NCI-H748 treated with DMSO at 0.1 percent for 48 hours (cell line): ENCODE measurements around the gene ADRA2C.
"Not testable (repeated sequence)": the region's sequence is repeated elsewhere in the genome, so short reads cannot be mapped to it uniquely, and the experiment has no call there.

Experiments used
- DNase-seq: peaks from one replicate; lab custom pipeline; 2025; lab: John Stamatoyannopoulos, UW

Gene ADRA2C

GRCh38 chr4:3813151-3814052 lies 47.2 kb downstream of the ADRA2C start:
- no peak for DNase-seq

DNA sequence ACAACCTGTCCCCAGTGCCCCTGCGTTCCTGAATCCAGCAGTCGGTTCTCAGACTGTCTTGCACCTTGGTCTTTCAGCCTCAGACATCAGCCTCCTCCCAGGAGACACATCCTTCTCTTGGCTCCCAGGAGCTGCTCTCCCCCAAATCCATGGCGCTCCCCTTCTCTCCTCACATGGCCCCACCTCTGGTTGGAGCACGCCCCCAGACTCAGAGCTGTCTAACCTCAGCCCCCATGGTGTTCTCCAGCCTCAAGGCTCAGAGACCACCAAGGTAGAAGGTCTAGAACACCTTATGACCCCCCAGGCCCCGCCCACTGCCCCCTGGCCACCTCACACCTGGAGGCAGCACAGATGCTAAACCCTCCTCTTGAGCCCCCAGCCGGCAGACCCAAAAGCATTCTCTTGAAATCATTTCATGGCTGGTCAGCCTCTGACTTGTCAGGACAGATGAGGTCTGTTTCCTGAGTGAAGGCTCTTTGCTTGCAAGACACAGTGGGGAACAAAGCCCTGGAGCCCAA lies 47.9 kb downstream of the ADRA2C start:
- no peak for DNase-seq

- not testable (repeated sequence) for DNase-seq
Observed at GRCh38 chr4:3814838-3815237, 48.7 kb downstream of the ADRA2C start.

DNA sequence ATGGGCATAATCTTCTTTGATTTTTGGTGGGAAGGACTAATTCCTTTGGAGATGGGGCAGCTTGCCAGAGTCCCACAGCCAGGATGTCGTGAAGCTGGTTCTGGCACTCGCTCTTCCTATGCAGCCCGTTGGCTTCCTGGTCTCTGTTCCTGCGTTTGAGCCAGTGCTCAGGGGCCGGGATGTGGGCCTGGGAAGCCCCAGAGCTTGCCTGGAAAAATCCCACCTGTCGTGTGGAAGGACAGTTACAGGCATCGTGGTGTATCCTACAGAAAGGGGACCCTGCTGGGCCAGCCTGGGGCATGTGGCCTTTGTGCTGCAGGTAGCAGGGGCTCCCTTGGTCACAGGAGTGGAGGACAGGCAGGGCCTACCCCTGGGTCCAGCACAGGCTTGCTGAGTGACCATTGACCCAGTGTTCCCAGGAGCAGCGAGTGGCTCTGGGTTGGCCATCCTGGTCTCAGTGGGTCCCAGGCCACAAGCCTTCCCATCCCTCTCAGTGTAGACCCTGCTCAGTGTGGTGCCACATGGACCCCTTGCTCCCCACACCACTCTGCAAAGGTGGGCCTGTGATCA lies 50.2 kb downstream of the ADRA2C start:
- no peak for DNase-seq

- DNase-seq = no peak
Observed at GRCh38 chr4:3816983-3817960, 51.1 kb downstream of the ADRA2C start.
